Iris pigment epithelial cell (primary cell): ENCODE measurements around the gene TRAF3IP3.

Experiments used
- DNase-seq: peaks from one replicate; pipeline ENCODE4 v3.0.0-alpha.2; 2011; ENCODE audit warnings: low read depth

Gene TRAF3IP3

GRCh38 chr1:209802117-209802779 is 46.4 kb downstream of the TRAF3IP3 start:
- DNase-seq: no peak

- DNase-seq: no peak
These were observed 46.9 kb downstream of the TRAF3IP3 start for GRCh38 chr1:209802780-209803152.

- no peak for DNase-seq
These were observed 47.7 kb downstream of the TRAF3IP3 start for GRCh38 chr1:209803568-209803967.

- no peak for DNase-seq
These were observed 49.5 kb downstream of the TRAF3IP3 start for GRCh38 chr1:209805341-209805781.

GRCh38 chr1:209805875-209806760 is 50.3 kb downstream of the TRAF3IP3 start, which contains the start of gene IRF6:
Gene IRF6, minus strand, starts transcription at chr1:209806142. Its CDS starts 4,729 bp downstream, at chr1:209801413.
- DNase-seq: peak; percentile 73

- no peak for DNase-seq
These were observed 51.7 kb downstream of the TRAF3IP3 start for GRCh38 chr1:209807509-209807908.

- DNase-seq: peak; percentile 98
These were observed 52.3 kb downstream of the TRAF3IP3 start for GRCh38 chr1:209808059-209808581.

GRCh38 chr1:209809611-209810010 is 53.8 kb downstream of the TRAF3IP3 start:
- no peak for DNase-seq

- no peak for DNase-seq
These were observed 54.9 kb downstream of the TRAF3IP3 start for GRCh38 chr1:209810783-209811182.

- no peak for DNase-seq
These were observed 58.0 kb downstream of the TRAF3IP3 start for GRCh38 chr1:209813902-209814301.

GRCh38 chr1:209815490-209815889 is 59.6 kb downstream of the TRAF3IP3 start:
- no peak for DNase-seq

GRCh38 chr1:209815931-209816341 is 60.1 kb downstream of the TRAF3IP3 start:
- DNase-seq: no peak

- no peak for DNase-seq
These were observed 61.1 kb downstream of the TRAF3IP3 start for GRCh38 chr1:209816923-209817322.

GRCh38 chr1:209817691-209818090 is 61.8 kb downstream of the TRAF3IP3 start:
- no peak for DNase-seq

GRCh38 chr1:209819058-209819457 is 63.2 kb downstream of the TRAF3IP3 start:
- no peak for DNase-seq

GRCh38 chr1:209820986-209821385 is 65.1 kb downstream of the TRAF3IP3 start:
- no peak for DNase-seq

- no peak for DNase-seq
These were observed 66.9 kb downstream of the TRAF3IP3 start for GRCh38 chr1:209822706-209823105.

GRCh38 chr1:209823143-209824041 is 67.5 kb downstream of the TRAF3IP3 start:
- peak; percentile 82 for DNase-seq

GRCh38 chr1:209825591-209826434 is 70.0 kb downstream of the TRAF3IP3 start:
- DNase-seq: no peak

GRCh38 chr1:209827384-209828262 is 71.8 kb downstream of the TRAF3IP3 start, which contains the start of gene UTP25:
Gene UTP25, plus strand, starts transcription at chr1:209827972. Its CDS starts 92 bp downstream, at chr1:209828064.
- DNase-seq: peak; percentile 97
